GM18526 (cell line): ENCODE results near the gene PPARG.

Source experiments
- POLR2A ChIP-seq: IDR thresholded peaks from 3 replicates; pipeline ENCODE4 v1.6.1; 2011; ENCODE audit not compliant: insufficient read length; ENCODE audit errors: extremely low read depth

Gene PPARG

GRCh38 chr3:12443781-12444522 is 155.1 kb downstream of the PPARG start:
- no peak for TF ChIP-seq POLR2A

- no peak for TF ChIP-seq POLR2A
Measured at GRCh38 chr3:12444582-12445471, 156.0 kb downstream of the PPARG start.

GRCh38 chr3:12445523-12446240 is 156.8 kb downstream of the PPARG start:
- no peak for TF ChIP-seq POLR2A

DNA sequence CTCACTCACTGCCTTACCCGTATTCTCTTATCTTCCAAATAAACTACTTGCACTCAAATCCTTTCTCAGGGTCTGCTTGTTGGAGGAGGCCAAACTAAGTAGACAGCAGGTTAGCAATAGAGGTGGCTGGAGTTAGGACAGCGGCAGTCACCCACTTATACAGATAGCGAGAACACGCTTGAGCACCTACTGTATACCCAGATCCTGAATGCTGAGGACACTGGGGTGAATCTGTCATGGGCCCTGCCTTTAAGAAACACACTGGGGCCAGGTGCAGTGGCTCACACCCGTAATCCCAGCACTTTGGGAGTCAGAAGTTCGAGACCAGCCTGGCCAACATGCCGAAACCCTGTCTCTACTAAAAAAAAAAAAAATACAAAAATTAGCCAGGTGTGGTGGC is 157.4 kb downstream of the PPARG start:
- TF ChIP-seq POLR2A, result no peak

DNA sequence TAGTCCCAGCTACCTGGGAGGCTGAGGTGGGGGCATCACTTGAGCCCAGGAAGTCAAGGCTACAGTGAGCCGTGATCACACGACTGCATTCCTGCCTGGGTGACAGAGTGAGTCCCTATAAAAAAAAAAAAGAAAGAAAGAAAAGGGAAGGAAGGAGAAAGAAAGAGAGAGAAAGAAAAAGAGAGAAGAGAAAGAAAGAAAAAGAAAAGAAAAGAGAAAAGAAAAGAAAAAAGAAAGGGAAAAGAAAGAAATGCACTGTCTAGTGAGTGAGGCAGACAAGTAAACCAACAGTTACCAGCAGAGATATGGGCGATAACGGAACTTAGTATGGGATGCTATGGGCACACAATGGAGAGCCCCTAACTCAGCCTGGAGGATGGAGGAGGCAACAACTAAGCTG is 158.2 kb downstream of the PPARG start:
- TF ChIP-seq POLR2A, result no peak

DNA sequence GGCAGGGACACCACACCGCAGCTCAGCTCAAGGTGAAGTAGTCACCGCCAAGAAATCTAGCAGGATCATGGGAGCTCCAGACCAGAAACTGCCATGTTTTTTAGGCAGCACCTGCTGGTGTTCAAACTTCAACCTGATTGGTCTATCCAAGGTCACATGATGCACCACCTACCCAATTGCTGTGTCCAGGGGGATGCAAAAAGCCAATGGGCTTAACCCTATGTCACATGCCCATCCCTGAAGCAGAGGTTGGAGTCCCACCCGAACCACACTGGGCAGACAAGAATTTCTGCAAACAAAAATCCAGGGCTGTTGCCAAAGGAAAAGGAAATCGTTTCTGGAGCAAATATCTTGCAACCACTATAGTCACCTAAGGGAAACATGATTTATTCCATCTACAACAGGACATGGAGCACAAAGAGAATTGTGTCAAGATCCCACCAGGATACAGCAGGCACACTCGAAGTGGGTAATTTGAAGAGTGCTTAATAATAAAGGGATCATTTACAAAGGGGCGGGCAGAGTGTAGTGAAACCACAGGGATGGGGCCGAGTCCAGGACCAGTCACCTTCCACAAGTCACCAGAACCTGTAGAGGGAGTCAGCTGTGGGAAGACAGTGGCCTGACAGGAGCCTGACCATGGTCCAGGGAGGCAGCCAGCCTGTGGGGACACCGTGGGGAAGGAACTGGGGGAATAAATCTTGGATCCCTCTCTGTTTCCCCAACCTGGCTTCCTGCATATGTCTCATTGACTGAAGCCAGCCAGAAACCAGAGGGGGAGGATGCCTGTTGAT is 161.2 kb downstream of the PPARG start:
- no peak for TF ChIP-seq POLR2A

DNA sequence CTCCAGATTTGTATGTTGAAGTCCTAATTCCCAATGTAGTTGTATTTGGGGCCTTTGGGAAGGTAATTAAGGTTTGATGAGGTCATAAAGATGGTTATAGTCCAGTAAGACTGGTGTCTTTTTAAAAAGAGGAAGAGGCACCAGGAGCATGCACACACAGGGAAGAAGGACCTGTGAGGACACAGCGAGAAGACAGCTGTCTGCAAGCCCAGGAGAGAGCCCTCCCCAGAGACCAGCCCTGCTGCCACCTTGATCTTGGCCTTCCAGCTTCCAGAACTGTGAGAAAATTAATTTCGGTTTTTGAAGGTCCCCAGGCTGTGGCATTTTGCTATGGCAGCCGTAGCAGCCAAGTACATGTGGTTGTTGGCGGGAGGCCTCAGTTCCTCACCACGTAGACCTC is 162.6 kb downstream of the PPARG start:
- TF ChIP-seq POLR2A, result no peak

- TF ChIP-seq POLR2A, result no peak
Measured at GRCh38 chr3:12451960-12452359, 163.1 kb downstream of the PPARG start.

DNA sequence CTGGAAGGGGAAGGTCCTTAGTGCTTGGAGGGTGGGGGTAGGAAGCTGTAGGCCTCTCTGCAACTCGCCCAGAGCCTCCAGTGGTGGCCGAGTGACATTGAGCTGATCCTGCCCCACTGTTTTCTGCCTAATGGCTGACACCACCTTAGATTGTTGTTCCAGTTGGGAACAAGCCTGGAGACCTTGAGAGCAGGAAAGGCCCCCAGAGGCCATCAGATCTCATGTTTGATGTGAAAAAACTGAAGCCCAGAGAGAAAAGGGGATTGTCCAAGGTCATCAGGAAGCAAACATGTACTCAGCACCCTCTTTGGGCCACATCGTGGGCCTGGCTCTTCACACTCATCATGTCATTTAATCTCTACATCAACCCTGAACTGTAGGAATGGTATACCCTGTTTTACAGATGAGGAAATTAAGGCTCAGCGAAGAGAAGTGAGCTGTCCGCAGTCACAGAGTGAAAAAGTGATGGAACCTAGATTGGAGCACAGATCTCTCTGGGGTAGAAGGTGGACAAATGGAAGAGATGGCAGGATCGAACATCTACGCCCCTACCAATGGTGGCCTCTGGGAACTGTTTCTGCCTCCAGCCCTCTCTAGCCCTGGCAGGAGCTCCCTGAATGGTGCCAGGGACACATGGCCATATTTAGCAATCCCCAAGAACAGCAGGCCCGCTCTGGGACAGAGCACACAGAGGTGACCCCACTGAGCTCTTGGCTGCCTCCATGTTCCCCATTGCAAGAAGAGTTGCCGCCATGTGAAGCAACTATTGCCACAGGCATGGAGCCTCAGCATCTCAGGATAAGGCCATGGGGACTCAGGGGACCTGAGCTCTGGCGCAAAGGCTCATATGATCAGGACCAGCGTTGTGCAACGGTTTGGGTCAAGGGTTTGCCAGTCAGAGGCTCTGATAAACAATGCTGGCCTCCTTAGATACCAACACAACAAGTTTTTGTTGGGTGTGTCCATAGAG is 163.8 kb downstream of the PPARG start:
- TF ChIP-seq POLR2A, result no peak

GRCh38 chr3:12454076-12454815 is 165.4 kb downstream of the PPARG start:
- no peak for TF ChIP-seq POLR2A

DNA sequence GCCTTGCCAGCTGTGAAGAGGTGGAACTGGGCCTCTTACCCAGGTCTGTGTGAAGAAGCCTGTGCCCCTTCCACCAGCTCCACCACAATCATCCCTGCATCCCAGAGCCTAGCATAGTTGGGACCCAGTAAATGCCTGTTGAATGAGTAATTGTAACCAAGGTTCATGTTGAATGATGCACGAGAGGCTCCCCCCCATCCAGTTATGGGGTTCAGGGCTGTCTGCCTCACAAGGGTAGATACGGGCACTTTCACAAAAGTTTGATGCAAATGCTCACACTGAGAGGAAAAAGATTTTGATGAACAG is 165.9 kb downstream of the PPARG start:
- TF ChIP-seq POLR2A, result no peak

GRCh38 chr3:12455740-12456139 is 166.9 kb downstream of the PPARG start:
- no peak for TF ChIP-seq POLR2A

DNA sequence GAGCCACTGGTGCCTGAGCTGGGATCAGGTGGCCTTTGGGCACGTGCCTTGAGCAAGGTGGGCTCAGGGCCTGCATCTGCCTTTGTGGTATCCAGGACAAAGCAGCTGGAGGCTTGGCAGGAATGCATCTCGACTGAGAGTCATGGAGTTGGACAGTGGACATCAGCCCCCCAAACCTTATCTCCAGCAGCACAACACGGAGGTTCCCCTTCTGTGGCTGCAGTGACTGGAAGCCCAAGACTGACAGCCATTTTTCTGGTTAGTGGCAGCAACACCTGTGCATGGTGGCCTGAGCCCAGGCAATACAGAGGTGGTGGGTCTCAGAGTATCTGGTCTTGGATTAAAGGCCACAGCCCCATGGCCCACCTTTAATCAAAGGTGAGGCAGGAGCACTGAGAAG is 167.6 kb downstream of the PPARG start:
- TF ChIP-seq POLR2A, result no peak
